OCI-LY1 (cell line): ENCODE data around the gene CACNA2D1.

ENCODE experiments used
- H2AFZ ChIP-seq: fragments of 200-600 bp; sonication (generic), shearing (Covaris generic); 2 replicates; pipeline ENCODE4 v1.6.0; 2014; ENCODE audit warnings: antibody characterized with exemption, mild to moderate bottlenecking, low read length
- H3F3A ChIP-seq: fragments of 200-600 bp; sonication (generic), shearing (Covaris generic); 2 replicates; pipeline ENCODE4 v1.6.0; 2014; ENCODE audit warnings: mild to moderate bottlenecking, antibody characterized with exemption, low read length, moderate library complexity; ENCODE audit not compliant: insufficient read depth
- H3K27ac ChIP-seq: fragments of 200-600 bp; sonication (generic); 2 replicates; pipeline ENCODE4 v1.5.1; 2014; ENCODE audit warnings: low read length, mixed run types, mild to moderate bottlenecking, low read depth; ENCODE audit not compliant: poor library complexity, severe bottlenecking
- H3K27me3 ChIP-seq: fragments of 200-600 bp; sonication (generic); 2 replicates; pipeline ENCODE4 v1.6.0; 2014; ENCODE audit warnings: antibody characterized with exemption, mild to moderate bottlenecking, low read length, moderate library complexity; ENCODE audit not compliant: insufficient read depth
- H3K36me3 ChIP-seq: fragments of 200-600 bp; sonication (generic); 2 replicates; pipeline ENCODE4 v1.6.1; 2014; ENCODE audit warnings: mild to moderate bottlenecking, antibody characterized with exemption, low read length, moderate library complexity, mixed read lengths; ENCODE audit not compliant: insufficient read depth
- H3K4me1 ChIP-seq: fragments of 200-600 bp; sonication (generic); 2 replicates; pipeline ENCODE4 v1.5.1; 2014; ENCODE audit warnings: mild to moderate bottlenecking, low read length, moderate library complexity; ENCODE audit not compliant: insufficient read depth, severe bottlenecking
- H3K4me2 ChIP-seq: fragments of 200-600 bp; sonication (generic), shearing (Covaris generic); 2 replicates; pipeline ENCODE4 v1.6.1; 2014; ENCODE audit warnings: low read length
- H3K4me3 ChIP-seq: fragments of 200-600 bp; sonication (generic); 2 replicates; pipeline ENCODE4 v1.5.1; 2014; ENCODE audit warnings: low read length, low read depth, mild to moderate bottlenecking, mixed read lengths; ENCODE audit not compliant: poor library complexity, severe bottlenecking
- H3K79me2 ChIP-seq: fragments of 200-600 bp; shearing (Covaris generic); 2 replicates; pipeline ENCODE4 v1.6.1; 2016; ENCODE audit warnings: mixed run types, low read length, mixed read lengths; ENCODE audit not compliant: insufficient read depth
- H3K9ac ChIP-seq: fragments of 200-600 bp; sonication (generic), shearing (Covaris generic); 2 replicates; pipeline ENCODE4 v1.6.1; 2014; ENCODE audit warnings: mild to moderate bottlenecking, low read length, mixed read lengths
- H3K9me2 ChIP-seq: fragments of 200-600 bp; sonication (generic), shearing (Covaris generic); 2 replicates; pipeline ENCODE4 v1.6.1; 2014; ENCODE audit warnings: low read depth, mild to moderate bottlenecking, low read length, mixed read lengths
- H3K9me3 ChIP-seq: fragments of 200-600 bp; shearing (Covaris generic); 2 replicates; pipeline ENCODE4 v1.6.1; 2014; ENCODE audit warnings: low read length, mixed read lengths
- H4K20me1 ChIP-seq: fragments of 200-600 bp; sonication (generic), shearing (Covaris generic); 2 replicates; pipeline ENCODE4 v1.6.0; 2016; ENCODE audit warnings: mild to moderate bottlenecking, low read length; ENCODE audit not compliant: insufficient read depth
- CTCF ChIP-seq: fragments of 200-600 bp; sonication (generic), shearing (Covaris generic); IDR thresholded peaks from 2 replicates; pipeline ENCODE4 v1.5.1; 2017; ENCODE audit warnings: mild to moderate bottlenecking, antibody characterized with exemption, low read length, moderate library complexity, mixed read lengths
- EZH2 ChIP-seq: fragments of 200-600 bp; sonication (generic), shearing (Covaris generic); IDR thresholded peaks from 2 replicates; pipeline ENCODE4 v1.8.0; 2017; ENCODE audit warnings: borderline replicate concordance, mixed run types, mild to moderate bottlenecking, antibody characterized with exemption, low read length, moderate library complexity, mixed read lengths

The CACNA2D1 gene

GRCh38 chr7:82079527-82079926 lies 364.1 kb downstream of the CACNA2D1 start:
- no peak overlapping the region for H3K27ac ChIP-seq
- H3K4me3 ChIP-seq = no peak overlapping the region
- H3K4me2 ChIP-seq = no peak overlapping the region
- H3F3A ChIP-seq = no peaks in the 10 kb centered on the region
- H3K36me3 ChIP-seq = no peaks in the 10 kb centered on the region
- H4K20me1 ChIP-seq = no peaks in the 10 kb centered on the region
- no peaks in the 10 kb centered on the region for H3K27me3 ChIP-seq
- H3K79me2 ChIP-seq = no peaks in the 10 kb centered on the region
- no peaks in the 10 kb centered on the region for H3K9me3 ChIP-seq
- H3K9me2 ChIP-seq = no peaks in the 10 kb centered on the region
- H2AFZ ChIP-seq = no peak overlapping the region
- no peak overlapping the region for H3K9ac ChIP-seq
- TF ChIP-seq CTCF (no peak), EZH2 (no peak)
- no peaks in the 10 kb centered on the region for H3K4me1 ChIP-seq

- Histone ChIP-seq H3K79me2 (no peaks in the 10 kb centered on the region), H3K36me3 (no peaks in the 10 kb centered on the region), H3K9ac (no peak overlapping the region), H3K4me1 (no peaks in the 10 kb centered on the region), H3F3A (no peaks in the 10 kb centered on the region), H2AFZ (no peak overlapping the region), H3K27me3 (no peaks in the 10 kb centered on the region), H3K9me3 (no peaks in the 10 kb centered on the region), H3K27ac (no peak overlapping the region), H3K9me2 (no peaks in the 10 kb centered on the region), H3K4me2 (no peak overlapping the region), H3K4me3 (no peak overlapping the region), H4K20me1 (no peaks in the 10 kb centered on the region)
- TF ChIP-seq EZH2 = no peak
- no peak for TF ChIP-seq CTCF
Measured at GRCh38 chr7:82078807-82079206, 364.8 kb downstream of the CACNA2D1 start.

GRCh38 chr7:82071468-82071867 lies 372.1 kb downstream of the CACNA2D1 start:
- Histone ChIP-seq H3K79me2 (no peaks in the 10 kb centered on the region), H3F3A (no peaks in the 10 kb centered on the region), H4K20me1 (no peaks in the 10 kb centered on the region), H3K9me2 (no peaks in the 10 kb centered on the region), H3K4me3 (no peak overlapping the region), H3K9ac (no peak overlapping the region), H3K4me2 (no peak overlapping the region), H3K36me3 (no peaks in the 10 kb centered on the region), H3K9me3 (no peaks in the 10 kb centered on the region), H3K27ac (no peak overlapping the region), H3K4me1 (no peaks in the 10 kb centered on the region), H3K27me3 (no peaks in the 10 kb centered on the region), H2AFZ (no peak overlapping the region)
- TF ChIP-seq CTCF = no peak
- no peak for TF ChIP-seq EZH2
